HG03378 (cell line): ENCODE results near the gene LYAR.
A peak's percentile ranks its signal among the peaks of the same experiment; 100 is the strongest.
"Not testable (repeated sequence)": the region's sequence is repeated elsewhere in the genome, so short reads cannot be mapped to it uniquely, and the experiment has no call there.

ENCODE experiments used
- ATAC-seq: cut with Tn5 transposase; IDR thresholded peaks from one replicate; pipeline ENCODE4 v1.9.1; 2021; ENCODE audit warnings: mild to moderate bottlenecking, moderate library complexity; ENCODE audit not compliant: unreplicated experiment

Gene LYAR

GRCh38 chr4:4267981-4268380 is 22.0 kb downstream of the LYAR start:
- ATAC-seq: no peak

GRCh38 chr4:4260185-4260751 is 29.7 kb downstream of the LYAR start:
- ATAC-seq: peak; percentile 77

GRCh38 chr4:4259484-4260100 is 30.4 kb downstream of the LYAR start:
- no peak for ATAC-seq

GRCh38 chr4:4257705-4258104 is 32.2 kb downstream of the LYAR start:
- not testable (repeated sequence) for ATAC-seq

- ATAC-seq: no peak
Observed at GRCh38 chr4:4256799-4257198, 33.2 kb downstream of the LYAR start.

- no peak for ATAC-seq
Observed at GRCh38 chr4:4254666-4255065, 35.3 kb downstream of the LYAR start.

- ATAC-seq: no peak
Observed at GRCh38 chr4:4254199-4254598, 35.8 kb downstream of the LYAR start.

GRCh38 chr4:4249866-4250265 is 40.1 kb downstream of the LYAR start:
- ATAC-seq: no peak

- ATAC-seq: not testable (repeated sequence)
Observed at GRCh38 chr4:4249342-4249741, 40.6 kb downstream of the LYAR start.

GRCh38 chr4:4248885-4249203 is 41.1 kb downstream of the LYAR start:
- no peak for ATAC-seq

- peak; percentile 95 for ATAC-seq
Observed at GRCh38 chr4:4248029-4248884, 41.7 kb downstream of the LYAR start, which contains the start of gene TMEM128. TSS of gene TMEM128 (minus strand) at chr4:4248223. CDS start at chr4:4248202, 21 bp downstream.

- peak; percentile 36 for ATAC-seq
Observed at GRCh38 chr4:4247696-4248028, 42.3 kb downstream of the LYAR start.

GRCh38 chr4:4245172-4245571 is 44.8 kb downstream of the LYAR start:
- ATAC-seq: no peak

- not testable (repeated sequence) for ATAC-seq
Observed at GRCh38 chr4:4239551-4239950, 50.4 kb downstream of the LYAR start.

- no peak for ATAC-seq
Observed at GRCh38 chr4:4233610-4234009, 56.3 kb downstream of the LYAR start.

GRCh38 chr4:4228356-4228668 is 61.6 kb downstream of the LYAR start:
- no peak for ATAC-seq

GRCh38 chr4:4227510-4228355 is 62.2 kb downstream of the LYAR start:
- ATAC-seq: no peak

GRCh38 chr4:4226606-4227438 is 63.1 kb downstream of the LYAR start, which contains the start of gene OTOP1:
TSS of gene OTOP1 (minus strand) at chr4:4226929. CDS start at chr4:4226864, 65 bp downstream.
- ATAC-seq: no peak

GRCh38 chr4:4225915-4226605 is 63.9 kb downstream of the LYAR start:
- no peak for ATAC-seq
